Panc1 (cell line): ENCODE results near the gene ZHX3. TPM values are rescaled to one million over a fixed set of nuclear protein-coding genes. Genes with fewer than 3 reads are reported as not detected.

Source experiments
- ATAC-seq: fragments of 200-7000 bp; cut with Tn5 transposase; 2 replicates; pipeline ENCODE4 v1.9.1; 2020; ENCODE audit warnings: mild to moderate bottlenecking, moderate library complexity
- BruUV-seq: library from RNA; stranded (reverse); fragments of 400-500 nt; replicated peaks from 2 replicates; lab custom pipeline; 2021; lab: Mats Ljungman, UMichigan
- CTCF ChIA-PET: fragments of 300-600 bp; sonication (Branson Sonifier 250); formaldehyde crosslinking; loops from one replicate; lab custom pipeline; 2022; ENCODE audit warnings: antibody characterized with exemption; lab: Charles Lee
- POLR2A ChIA-PET: fragments of 300-600 bp; sonication (Branson Sonifier 250); formaldehyde crosslinking; loops from one replicate; lab custom pipeline; 2022; ENCODE audit warnings: antibody characterized with exemption; lab: Charles Lee
- DNase-seq: peaks from one replicate; pipeline ENCODE4 v3.0.0-alpha.2; 2010; ENCODE audit warnings: low read depth, low spot score
- H3K27ac ChIP-seq: 2 replicates; pipeline ENCODE4 v1.5.1; 2011; ENCODE audit warnings: mild to moderate bottlenecking, low read length, inconsistent platforms
- H3K27me3 ChIP-seq: fragments of 200-500 bp; sonication (Bioruptor generic); 2 replicates; pipeline ENCODE4 v1.6.0; 2014; ENCODE audit warnings: low read length, inconsistent platforms; ENCODE audit not compliant: control insufficient read depth, insufficient read depth
- H3K36me3 ChIP-seq: fragments of 200-500 bp; sonication (Bioruptor generic); 2 replicates; pipeline ENCODE4 v1.5.1; 2014; ENCODE audit warnings: inconsistent platforms, mild to moderate bottlenecking, low read length, moderate library complexity; ENCODE audit not compliant: control insufficient read depth, insufficient read depth
- H3K4me1 ChIP-seq: 2 replicates; pipeline ENCODE4 v1.5.1; 2011; ENCODE audit warnings: inconsistent platforms, mild to moderate bottlenecking, low read length, moderate library complexity; ENCODE audit not compliant: control insufficient read depth, insufficient read depth
- H3K4me3 ChIP-seq, 2 experiments: 2 replicates each; pipeline ENCODE4 v1.5.1; 2011 to 2012; ENCODE audit warnings: low read depth in 2 of 2, low read length in 2 of 2, mild to moderate bottlenecking in 2 of 2, inconsistent platforms in 1 of 2, moderate library complexity in 1 of 2
- H3K9me3 ChIP-seq: fragments of 200-500 bp; sonication (Bioruptor generic); 2 replicates; pipeline ENCODE4 v1.5.1; 2014; ENCODE audit warnings: low read depth, mild to moderate bottlenecking, inconsistent platforms, low read length, moderate library complexity; ENCODE audit not compliant: control insufficient read depth, insufficient read depth
- POLR2AphosphoS5 ChIP-seq: IDR thresholded peaks from 2 replicates; pipeline ENCODE4 v1.6.1; 2012; ENCODE audit warnings: mild to moderate bottlenecking, low read depth, low read length, moderate library complexity
- REST ChIP-seq, 2 experiments: IDR thresholded peaks; 2 replicates each; pipeline ENCODE4 v1.6.1; 2011 to 2012; ENCODE audit warnings: low read depth in 2 of 2, control low read depth in 1 of 2, low read length in 1 of 2, mild to moderate bottlenecking in 1 of 2, moderate library complexity in 1 of 2; ENCODE audit not compliant: insufficient read depth in 1 of 2
- SIN3A ChIP-seq: IDR thresholded peaks from 2 replicates; pipeline ENCODE4 v1.6.1; 2012; ENCODE audit warnings: low read depth, mild to moderate bottlenecking, low read length, moderate library complexity, borderline replicate concordance; ENCODE audit not compliant: insufficient read depth
- TCF7L2 ChIP-seq: IDR thresholded peaks from 2 replicates; pipeline ENCODE4 v1.6.1; 2011; ENCODE audit warnings: mild to moderate bottlenecking, low read depth, low read length, inconsistent platforms
- in situ Hi-C: cut with HindIII; loops from 2 replicates; pipeline ENCODE4 v1.10.0; 2016; ENCODE audit warnings: low sequenced_read_pairs, low pct_unique_long_range_greater_than_20kb
- intact Hi-C: fragments of 100-400 bp; cut with micrococcal nuclease; formaldehyde crosslinking; loops from one replicate; pipeline ENCODE4 v1.10.0; 2022; ENCODE audit not compliant: unreplicated experiment
- total RNA-seq: library from RNA; stranded (reverse); gene quantifications from one replicate; pipeline ENCODE4 v1.2.1, GENCODE V29; 2021; ENCODE audit not compliant: unreplicated experiment
- TF ChIP-seq, protein P1 (sequence below): fragments of 450-650 bp; IDR thresholded peaks from 2 replicates; pipeline ENCODE4 v1.5.1; 2017; ENCODE audit warnings: mild to moderate bottlenecking

ZHX3 gene
- total RNA-seq, 1 experiment from 2014 or later, result 19.8 TPM

DNA sequence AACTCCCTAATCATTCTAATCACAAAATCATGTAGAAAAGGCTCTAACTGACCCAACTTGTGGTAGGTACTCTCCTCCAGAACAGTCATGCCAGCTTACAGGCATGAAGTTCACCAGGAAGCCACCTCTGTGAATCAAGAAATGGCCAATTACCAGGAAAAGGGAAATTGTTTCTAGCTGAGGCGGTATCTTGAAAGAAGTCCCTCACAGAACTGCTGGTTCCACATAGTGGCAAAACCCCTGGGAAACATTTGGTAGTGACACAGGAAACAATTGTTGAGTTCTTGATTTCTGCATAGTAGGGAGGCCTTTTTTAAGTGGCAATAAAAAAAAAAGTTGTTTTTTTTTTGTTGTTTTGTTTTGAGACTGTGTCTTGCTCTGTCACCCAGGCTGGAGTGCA is 3.4 kb upstream of the ZHX3 start:
- in situ Hi-C loops, result no loop called here
- ChIA-PET CTCF (no interaction called here), POLR2A (no interaction called here)
- ATAC-seq (no peak), DNase-seq (no peak)
- Histone ChIP-seq H3K36me3 (no peaks in the 10 kb centered on the region), H3K9me3 (no peaks in the 10 kb centered on the region), H3K27ac (no peak overlapping the region), H3K4me3 (no peak overlapping the region), H3K4me1 (peaks cover 8% of the 10 kb centered on the region), H3K27me3 (no peaks in the 10 kb centered on the region)
- intact Hi-C loops, result no loop called here
- TF ChIP-seq SIN3A, result no peak
- TF ChIP-seq REST (IDR thresholded peaks at IDR 0.05; ENCODE audit: insufficient read depth in 1 of 2, low read depth in 2 of 2, low read length in 1 of 2), result no peak
- TF ChIP-seq, protein P1, sequence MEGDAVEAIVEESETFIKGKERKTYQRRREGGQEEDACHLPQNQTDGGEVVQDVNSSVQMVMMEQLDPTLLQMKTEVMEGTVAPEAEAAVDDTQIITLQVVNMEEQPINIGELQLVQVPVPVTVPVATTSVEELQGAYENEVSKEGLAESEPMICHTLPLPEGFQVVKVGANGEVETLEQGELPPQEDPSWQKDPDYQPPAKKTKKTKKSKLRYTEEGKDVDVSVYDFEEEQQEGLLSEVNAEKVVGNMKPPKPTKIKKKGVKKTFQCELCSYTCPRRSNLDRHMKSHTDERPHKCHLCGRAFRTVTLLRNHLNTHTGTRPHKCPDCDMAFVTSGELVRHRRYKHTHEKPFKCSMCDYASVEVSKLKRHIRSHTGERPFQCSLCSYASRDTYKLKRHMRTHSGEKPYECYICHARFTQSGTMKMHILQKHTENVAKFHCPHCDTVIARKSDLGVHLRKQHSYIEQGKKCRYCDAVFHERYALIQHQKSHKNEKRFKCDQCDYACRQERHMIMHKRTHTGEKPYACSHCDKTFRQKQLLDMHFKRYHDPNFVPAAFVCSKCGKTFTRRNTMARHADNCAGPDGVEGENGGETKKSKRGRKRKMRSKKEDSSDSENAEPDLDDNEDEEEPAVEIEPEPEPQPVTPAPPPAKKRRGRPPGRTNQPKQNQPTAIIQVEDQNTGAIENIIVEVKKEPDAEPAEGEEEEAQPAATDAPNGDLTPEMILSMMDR, result no peak
- no peak for TF ChIP-seq POLR2AphosphoS5
- TF ChIP-seq TCF7L2, result no peak
- BruUV-seq, result no TSS peak

DNA sequence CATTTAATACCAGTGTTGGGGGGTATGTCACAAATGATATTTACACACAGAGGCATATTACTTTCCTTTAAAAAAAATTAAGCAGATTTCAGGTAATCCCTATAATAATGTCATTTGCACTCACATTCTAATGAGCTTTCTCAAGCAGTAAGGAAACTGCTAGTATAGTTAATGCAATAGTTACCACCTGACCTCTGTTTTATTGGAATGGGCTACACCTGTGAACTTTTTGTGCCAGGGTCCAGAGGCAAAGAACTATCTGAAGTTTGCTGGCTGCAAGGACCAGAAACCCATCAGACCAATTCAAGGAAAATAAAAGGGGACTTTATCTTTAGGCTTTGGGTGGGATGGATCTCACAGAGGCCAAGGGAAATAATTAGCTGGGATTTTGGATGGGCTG is 2.9 kb upstream of the ZHX3 start:
- Histone ChIP-seq H3K36me3 (no peaks in the 10 kb centered on the region), H3K27ac (no peak overlapping the region), H3K9me3 (no peaks in the 10 kb centered on the region), H3K27me3 (no peaks in the 10 kb centered on the region), H3K4me1 (peaks cover 11% of the 10 kb centered on the region), H3K4me3 (no peak overlapping the region)
- no peak for ATAC-seq
- no peak for DNase-seq
- BruUV-seq, result no TSS peak
- ChIA-PET POLR2A (no interaction called here), CTCF (no interaction called here)
- intact Hi-C loops, result no loop called here
- in situ Hi-C loops, result no loop called here
- TF ChIP-seq TCF7L2 (no peak), POLR2AphosphoS5 (no peak), REST (IDR thresholded peaks at IDR 0.05; ENCODE audit: insufficient read depth in 1 of 2, low read depth in 2 of 2, low read length in 1 of 2) (no peak), SIN3A (no peak)
- TF ChIP-seq, protein P1, result no peak
